Adrenal gland (tissue), 12 donors: ENCODE measurements around the gene SP8. TPM values are rescaled to one million over a fixed set of nuclear protein-coding genes. Genes with fewer than 3 reads are reported as not detected.

Source experiments
- DNase-seq, 7 donors: peaks; one replicate each; pipeline ENCODE4 v3.0.0-alpha.2; 2019 to 2020
- H3K27ac ChIP-seq, 5 donors: fragments of 200-600 bp; sonication (generic) in 4 of 5; 1 replicate in 3 of 5; 2 replicates in 2 of 5; pipeline versions ENCODE4 v1.5.1 to v1.8.0; 2016 to 2020; ENCODE audit warnings: mild to moderate bottlenecking in 1 of 5
- H3K27me3 ChIP-seq: fragments of 200-600 bp; 2 replicates; pipeline ENCODE4 v1.8.0; 2021
- H3K36me3 ChIP-seq, 2 donors: fragments of 200-600 bp; replicated peaks in 1 of 2; 1 replicate in 1 of 2; 2 replicates in 1 of 2; pipeline versions ENCODE4 v1.5.1 to v1.8.0; 2018 to 2022
- H3K4me1 ChIP-seq, 2 donors: fragments of 200-600 bp; replicated peaks in 1 of 2; 1 replicate in 1 of 2; 2 replicates in 1 of 2; pipeline versions ENCODE4 v1.5.1 to v1.8.0; 2018 to 2021
- H3K4me3 ChIP-seq, 4 donors: fragments of 200-600 bp; sonication (generic) in 3 of 4; one replicate each; pipeline ENCODE4 v1.5.1; 2016 to 2018
- H3K9me3 ChIP-seq, 3 donors: fragments of 200-600 bp; sonication (generic) in 1 of 3; replicated peaks in 1 of 3; 1 replicate in 2 of 3; 2 replicates in 1 of 3; pipeline versions ENCODE4 v1.5.1 to v1.8.0; 2016 to 2021
- POLR2A ChIP-seq, 2 donors: fragments of 450-650 bp; IDR thresholded peaks; one replicate each; pipeline ENCODE4 v1.6.1; 2017; ENCODE audit warnings: antibody characterized with exemption in 2 of 2, mild to moderate bottlenecking in 2 of 2, moderate library complexity in 1 of 2
- WGBS, 4 donors: extraction: QIAGEN DNeasy Blood & Tissue Kit in 2 of 4; methylation state at CpG; one replicate each; pipeline versions ENCODE4 v1.1.5 to v1.1.7; 2013 to 2017; 5-methylcytosine and 5-hydroxymethylcytosine counted together
- intact Hi-C, 2 donors: fragments of 100-400 bp; cut with DNase I; formaldehyde crosslinking; loops; one replicate each; pipeline versions ENCODE4 v1.14.1 to v1.15.0; 2022 to 2023
- polyA plus RNA-seq, 3 donors: library from polyadenylated mRNA; stranded (reverse); fragments of 200-250 nt in 2 of 3; fragments of 350-450 nt in 1 of 3; fragmentation: Illumina TruSeq in 1 of 3; extraction: RNeasy Lipid Tissue Mini Kit (QIAGEN cat#74804) in 1 of 3; gene quantifications; one replicate each; pipeline ENCODE4 v1.2.3, GENCODE V29; 2013 to 2014
- total RNA-seq, 9 donors: library from RNA; depleted of rRNA in 4 of 9; stranded (reverse); fragments of >200 nt in 4 of 9; fragments of 120-200 nt in 1 of 9; fragmentation: NEBNext Ultra II Directional in 1 of 9; extraction: Animal tissue kit (Norgen Biotek cat#: 25700) in 1 of 9; gene quantifications; one replicate each; pipeline versions ENCODE4 v1.1.0 to v1.2.4, GENCODE V29; 2013 to 2023
- TF ChIP-seq, protein P1 (sequence below), 6 experiments: fragments of 450-650 bp in 4 of 6; fragments of 200-600 bp in 2 of 6; sonication (generic) in 1 of 6; IDR thresholded peaks; 1 replicate in 5 of 6; 2 replicates in 1 of 6; pipeline versions ENCODE4 v1.5.1 to v1.8.0; 2016 to 2021; ENCODE audit warnings: antibody characterized with exemption in 6 of 6, mild to moderate bottlenecking in 2 of 6, moderate library complexity in 1 of 6
- donor health status: healthy with polysubstance abuse.
- donor health status: Bipolar disorder and iron deficiency.
- donor health status: DM: yes; HTN: yes; CAD: no.
- donor health status: DM: no; HTN: no; CAD: no.
- donor health status: DM: no; HTN: no; CAD: no.
- donor health status: DM: yes; HTN: yes; CAD: no.

Gene SP8
- total and polyA plus RNA-seq, 12 donors: not detected

DNA sequence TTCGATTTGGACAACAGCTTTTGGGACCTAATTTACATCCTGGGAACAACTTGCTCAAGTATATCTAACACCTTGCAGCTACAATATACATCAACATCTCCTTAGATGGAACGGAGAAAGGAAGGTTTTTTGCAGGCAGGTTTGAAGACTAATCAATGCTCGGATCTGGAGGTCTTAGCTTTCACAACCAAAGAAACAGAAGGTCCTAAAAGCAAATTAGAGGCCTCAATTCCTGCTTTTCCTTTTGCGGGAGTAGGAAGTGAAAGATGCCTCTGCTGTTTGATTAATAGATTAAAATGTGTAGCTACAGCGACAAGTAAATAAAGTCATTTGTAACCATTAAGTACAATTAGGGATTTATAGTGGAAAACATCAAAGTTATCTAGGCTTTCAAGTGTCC is 3.7 kb upstream of the SP8 start:
- Histone ChIP-seq H3K36me3 (no peaks in the 10 kb centered on the region), H3K27me3 (peaks cover 98% of the 10 kb centered on the region), H3K4me1 (peaks cover 5 to 12% of the 10 kb centered on the region in 2 donors), H3K27ac (no peak overlapping the region), H3K9me3 (no peaks in the 10 kb centered on the region), H3K4me3 (no peak overlapping the region)
- 10 to 13% (median 11%) methylated on average over 5 of the region's 5 CpGs for WGBS, 4 donors
- intact Hi-C loops: no loop called here
- no peak for DNase-seq
- no peak for TF ChIP-seq POLR2A (IDR thresholded peaks at IDR 0.05)
- TF ChIP-seq, protein P1, sequence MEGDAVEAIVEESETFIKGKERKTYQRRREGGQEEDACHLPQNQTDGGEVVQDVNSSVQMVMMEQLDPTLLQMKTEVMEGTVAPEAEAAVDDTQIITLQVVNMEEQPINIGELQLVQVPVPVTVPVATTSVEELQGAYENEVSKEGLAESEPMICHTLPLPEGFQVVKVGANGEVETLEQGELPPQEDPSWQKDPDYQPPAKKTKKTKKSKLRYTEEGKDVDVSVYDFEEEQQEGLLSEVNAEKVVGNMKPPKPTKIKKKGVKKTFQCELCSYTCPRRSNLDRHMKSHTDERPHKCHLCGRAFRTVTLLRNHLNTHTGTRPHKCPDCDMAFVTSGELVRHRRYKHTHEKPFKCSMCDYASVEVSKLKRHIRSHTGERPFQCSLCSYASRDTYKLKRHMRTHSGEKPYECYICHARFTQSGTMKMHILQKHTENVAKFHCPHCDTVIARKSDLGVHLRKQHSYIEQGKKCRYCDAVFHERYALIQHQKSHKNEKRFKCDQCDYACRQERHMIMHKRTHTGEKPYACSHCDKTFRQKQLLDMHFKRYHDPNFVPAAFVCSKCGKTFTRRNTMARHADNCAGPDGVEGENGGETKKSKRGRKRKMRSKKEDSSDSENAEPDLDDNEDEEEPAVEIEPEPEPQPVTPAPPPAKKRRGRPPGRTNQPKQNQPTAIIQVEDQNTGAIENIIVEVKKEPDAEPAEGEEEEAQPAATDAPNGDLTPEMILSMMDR (IDR thresholded peaks at IDR 0.05): no peak

GRCh38 chr7:20788420-20788990 is 1.8 kb upstream of the SP8 start:
- WGBS, 4 donors: 19 to 21% (median 20%) methylated on average over 10 of the region's 10 CpGs
- Histone ChIP-seq H3K27me3 (peaks cover 96% of the 10 kb centered on the region), H3K27ac (no peak overlapping the region), H3K4me1 (peaks cover 5 to 20% of the 10 kb centered on the region in 2 donors), H3K36me3 (no peaks in the 10 kb centered on the region), H3K9me3 (no peaks in the 10 kb centered on the region), H3K4me3 (no peak overlapping the region)
- TF ChIP-seq, protein P1 (IDR thresholded peaks at IDR 0.05): no peak
- no peak for TF ChIP-seq POLR2A (IDR thresholded peaks at IDR 0.05)
- DNase-seq: no peak
- intact Hi-C loops: loop anchor here in 1 of 2 donors (10.0 kb wide), 1 partner anchor 716 kb away; no protein-coding TSS in a partner anchor

- peaks cover 5 to 20% of the 10 kb centered on the region in 2 donors for H3K4me1 ChIP-seq
- whole genome bisulfite sequencing, 4 donors: 12 to 18% (median 14%) methylated on average over 21 of the region's 21 CpGs
- DNase-seq: no peak
- H3K27ac ChIP-seq: no peak overlapping the region
- intact Hi-C loops: loop anchor here in 1 of 2 donors (10.0 kb wide), 1 partner anchor 717 kb away; no protein-coding TSS in a partner anchor
- H3K27me3 ChIP-seq: peaks cover 98% of the 10 kb centered on the region
- H3K36me3 ChIP-seq: no peaks in the 10 kb centered on the region
- no peak for TF ChIP-seq POLR2A (IDR thresholded peaks at IDR 0.05)
- TF ChIP-seq, protein P1 (IDR thresholded peaks at IDR 0.05): no peak
- no peaks in the 10 kb centered on the region for H3K9me3 ChIP-seq
- no peak overlapping the region for H3K4me3 ChIP-seq
These were observed 1.2 kb upstream of the SP8 start for GRCh38 chr7:20787660-20788419.

GRCh38 chr7:20786421-20786778 is 286 bp downstream of the SP8 start:
- H3K9me3 ChIP-seq: no peaks in the 10 kb centered on the region
- peaks cover 5 to 20% of the 10 kb centered on the region in 2 donors for H3K4me1 ChIP-seq
- H3K36me3 ChIP-seq: no peaks in the 10 kb centered on the region
- no peak overlapping the region for H3K27ac ChIP-seq
- H3K27me3 ChIP-seq: peaks cover 98% of the 10 kb centered on the region
- WGBS, 4 donors: 7 to 12% (median 8%) methylated on average over 14 of the region's 14 CpGs
- intact Hi-C loops: loop anchor here in 1 of 2 donors (10.0 kb wide), 1 partner anchor 718 kb away; no protein-coding TSS in a partner anchor
- peak overlapping the region in 1 of 4 donors; percentile 37 for H3K4me3 ChIP-seq
- DNase-seq: no peak
- TF ChIP-seq POLR2A (IDR thresholded peaks at IDR 0.05): no peak
- TF ChIP-seq, protein P1 (IDR thresholded peaks at IDR 0.05): no peak
